SK-N-SH (cell line): Measurements from ENCODE around the gene TFRC. TPM values are rescaled to one million over a fixed set of nuclear protein-coding genes. Genes with fewer than 3 reads are reported as not detected.
"Not testable (repeated sequence)": the region's sequence is repeated elsewhere in the genome, so short reads cannot be mapped to it uniquely, and the experiment has no call there.

ENCODE experiments used
- CTCF ChIA-PET: fragments of 300-600, 350-600 bp; formaldehyde crosslinking; extraction: SDS; loops from one replicate; lab custom pipeline; 2021; lab: Yijun Ruan, JAX
- POLR2A ChIA-PET: fragments of 350-600 bp; sonication (Branson Sonifier 250); formaldehyde crosslinking; extraction: SDS; loops from one replicate; lab custom pipeline; 2020; ENCODE audit warnings: antibody characterized with exemption, inconsistent platforms; lab: Yijun Ruan, JAX
- DNase-seq: peaks from one replicate; pipeline ENCODE4 v3.0.0; 2012
- H2AFZ ChIP-seq: fragments of 200-600 bp; sonication (generic); 2 replicates; pipeline ENCODE4 v1.8.1; 2016; ENCODE audit warnings: antibody characterized with exemption, mild to moderate bottlenecking, low read depth
- H3F3A ChIP-seq: fragments of 200-600 bp; sonication (generic); replicated peaks from 2 replicates; pipeline ENCODE3; 2016; ENCODE audit warnings: antibody characterized with exemption, mild to moderate bottlenecking; ENCODE audit not compliant: insufficient read depth
- H3K27ac ChIP-seq, 2 experiments: fragments of 200-500 bp in 1 of 2; fragments of 200-600 bp in 1 of 2; sonication (Bioruptor generic) in 1 of 2; sonication (generic), shearing (Covaris generic) in 1 of 2; 2 replicates each; pipeline versions ENCODE4 v1.5.1 to v1.6.1; 2014 to 2016; ENCODE audit warnings: low read depth in 2 of 2, inconsistent platforms in 1 of 2, low read length in 1 of 2, mild to moderate bottlenecking in 1 of 2, mixed read lengths in 1 of 2
- H3K27me3 ChIP-seq: fragments of 200-600 bp; sonication (generic), shearing (Covaris generic); 2 replicates; pipeline ENCODE4 v1.6.1; 2016; ENCODE audit warnings: mixed run types; ENCODE audit not compliant: insufficient read depth
- H3K36me3 ChIP-seq, 2 experiments: fragments of 200-500 bp in 1 of 2; fragments of 200-600 bp in 1 of 2; sonication (Bioruptor generic) in 1 of 2; sonication (generic) in 1 of 2; replicated peaks in 1 of 2; 2 replicates each; pipeline versions ENCODE3 to v1.5.1; 2014 to 2016; ENCODE audit warnings: low read length in 1 of 2, mild to moderate bottlenecking in 1 of 2; ENCODE audit not compliant: insufficient read depth in 2 of 2, control insufficient read depth in 1 of 2
- H3K4me1 ChIP-seq, 2 experiments: fragments of 200-500 bp in 1 of 2; fragments of 200-600 bp in 1 of 2; sonication (Bioruptor generic) in 1 of 2; sonication (generic), shearing (Covaris generic) in 1 of 2; 2 replicates each; pipeline versions ENCODE4 v1.5.1 to v1.6.1; 2014 to 2016; ENCODE audit warnings: low read depth in 1 of 2, low read length in 1 of 2, mixed run types in 1 of 2; ENCODE audit not compliant: insufficient read depth in 2 of 2, control insufficient read depth in 1 of 2
- H3K4me2 ChIP-seq: fragments of 200-600 bp; sonication (generic), shearing (Covaris generic); 2 replicates; pipeline ENCODE4 v1.6.1; 2017; ENCODE audit warnings: mixed run types
- H3K4me3 ChIP-seq, 2 experiments: fragments of 200-500 bp in 1 of 2; fragments of 200-600 bp in 1 of 2; sonication (Bioruptor generic) in 1 of 2; sonication (generic), shearing (Covaris generic) in 1 of 2; 2 replicates each; pipeline versions ENCODE4 v1.5.1 to v1.8.1; 2014 to 2016; ENCODE audit warnings: low read depth in 2 of 2, inconsistent platforms in 1 of 2, low read length in 1 of 2, mild to moderate bottlenecking in 1 of 2, mixed read lengths in 1 of 2, moderate library complexity in 1 of 2
- H3K79me2 ChIP-seq: fragments of 200-600 bp; sonication (generic); 2 replicates; pipeline ENCODE4 v1.8.1; 2017; ENCODE audit warnings: mild to moderate bottlenecking; ENCODE audit not compliant: insufficient read depth
- H3K9ac ChIP-seq: fragments of 200-600 bp; sonication (generic); 2 replicates; pipeline ENCODE4 v1.6.1; 2017; ENCODE audit warnings: mixed run types
- H3K9me2 ChIP-seq: fragments of 200-600 bp; sonication (generic); 2 replicates; pipeline ENCODE4 v1.6.1; 2017; ENCODE audit warnings: mixed run types
- H3K9me3 ChIP-seq: fragments of 200-600 bp; sonication (generic); 2 replicates; pipeline ENCODE4 v1.6.1; 2017; ENCODE audit warnings: mixed run types, mild to moderate bottlenecking, moderate library complexity
- H4K20me1 ChIP-seq: fragments of 200-600 bp; sonication (generic); 2 replicates; pipeline ENCODE4 v1.6.1; 2017; ENCODE audit warnings: mild to moderate bottlenecking, mixed run types; ENCODE audit not compliant: insufficient read depth
- CTCF ChIP-seq: fragments of 200-600 bp; sonication (generic); IDR thresholded peaks from 2 replicates; pipeline ENCODE4 v1.6.1; 2017; ENCODE audit warnings: antibody characterized with exemption, mild to moderate bottlenecking, moderate library complexity
- EZH2phosphoT487 ChIP-seq: fragments of 200-600 bp; sonication (generic); IDR thresholded peaks from 2 replicates; pipeline ENCODE4 v1.6.1; 2017; ENCODE audit warnings: low read depth, mixed run types, mild to moderate bottlenecking, antibody characterized with exemption, moderate library complexity, borderline replicate concordance
- FOXJ3 ChIP-seq: sonication (generic); formaldehyde crosslinking; IDR thresholded peaks from 2 replicates; pipeline ENCODE4 v1.5.1; 2020; ENCODE audit warnings: mild to moderate bottlenecking, missing genetic modification reagents
- FOXM1 ChIP-seq: IDR thresholded peaks from 2 replicates; pipeline ENCODE4 v1.4.0; 2012; ENCODE audit warnings: low read depth, mild to moderate bottlenecking
- GATA2 ChIP-seq: sonication (generic); formaldehyde crosslinking; IDR thresholded peaks from 2 replicates; pipeline ENCODE4 v1.5.0; 2020; ENCODE audit warnings: mild to moderate bottlenecking, missing genetic modification reagents
- JUND ChIP-seq: IDR thresholded peaks from 2 replicates; pipeline ENCODE4 v1.4.0; 2012
- MXI1 ChIP-seq: IDR thresholded peaks from 2 replicates; pipeline ENCODE4 v1.6.1; 2012; ENCODE audit warnings: mild to moderate bottlenecking, low read depth, low read length, improper control_type of control experiment
- NFIC ChIP-seq: IDR thresholded peaks from 2 replicates; pipeline ENCODE4 v1.4.0; 2012; ENCODE audit warnings: borderline replicate concordance
- RAD21 ChIP-seq: IDR thresholded peaks from 2 replicates; pipeline ENCODE4 v1.6.1; 2012; ENCODE audit warnings: mild to moderate bottlenecking, low read length
- REST ChIP-seq: IDR thresholded peaks from 2 replicates; pipeline ENCODE4 v1.6.1; 2012; ENCODE audit warnings: mild to moderate bottlenecking, low read depth, low read length, moderate library complexity
- RFX5 ChIP-seq: IDR thresholded peaks from 2 replicates; pipeline ENCODE4 v1.6.1; 2012; ENCODE audit warnings: mild to moderate bottlenecking, improper control_type of control experiment, low read length
- RXRA ChIP-seq: IDR thresholded peaks from 2 replicates; pipeline ENCODE4 v1.4.0; 2012; ENCODE audit warnings: low read depth, mild to moderate bottlenecking, borderline replicate concordance
- SMC3 ChIP-seq: IDR thresholded peaks from 2 replicates; pipeline ENCODE4 v1.6.1; 2012; ENCODE audit warnings: low read depth, low read length, improper control_type of control experiment
- YY1 ChIP-seq: IDR thresholded peaks from 2 replicates; pipeline ENCODE4 v1.4.0; 2012; ENCODE audit warnings: low read depth, mild to moderate bottlenecking
- whole genome bisulfite sequencing: methylation state at CpG from one replicate; pipeline ENCODE4 v1.1.6; 2017; ENCODE audit warnings: low lambda C conversion rate; 5-methylcytosine and 5-hydroxymethylcytosine counted together
- polyA plus RNA-seq, 3 experiments: library from polyadenylated mRNA; depleted of rRNA; stranded (reverse); fragments of >200 nt; gene quantifications; 2 replicates each; pipeline ENCODE4 v1.2.3, GENCODE V29; 2012
- TF ChIP-seq, protein P1 (sequence below): IDR thresholded peaks from 2 replicates; pipeline ENCODE4 v1.4.0; 2012; ENCODE audit warnings: low read depth, borderline replicate concordance
- TF ChIP-seq, protein P2 (sequence below): IDR thresholded peaks from 2 replicates; pipeline ENCODE4; 2012

TFRC gene
- polyA plus RNA-seq, 1 of the 3 experiments (the other 2 are of a cell fraction): 35.0 TPM

DNA sequence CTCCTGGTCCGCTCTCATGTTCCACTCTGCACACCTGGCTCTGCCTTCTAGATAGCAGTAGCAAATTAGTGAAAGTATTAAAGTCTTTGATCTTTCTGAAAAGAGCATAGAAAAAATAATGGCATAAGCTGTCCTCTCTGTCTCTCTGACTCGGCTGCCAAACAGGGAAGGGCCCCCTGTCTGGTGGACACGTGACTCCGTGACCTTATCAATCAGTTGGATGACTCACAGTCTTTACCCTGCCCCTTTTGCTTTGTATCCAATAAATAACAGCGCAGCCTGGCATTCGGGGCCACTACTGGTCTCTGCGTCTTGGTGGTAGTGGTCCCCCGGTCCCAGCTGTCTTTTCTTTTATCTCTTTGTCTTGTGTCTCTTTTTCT is 59.4 kb downstream of the TFRC start:
- not testable (repeated sequence) for H2AFZ ChIP-seq
- CTCF ChIA-PET: interaction anchor here (1.4 kb wide), 1 partner anchor 51 kb away, joined by 3 read pairs; no protein-coding TSS in a partner anchor

GRCh38 chr3:196020373-196020772 is 61.5 kb downstream of the TFRC start:
- Histone ChIP-seq H3K9ac (no peak overlapping the region), H3K4me1 (no peaks in the 10 kb centered on the region; a peak in 1 of 4 replicates), H3K27ac (no peak overlapping the region), H3K4me3 (no peak overlapping the region), H3K9me2 (no peaks in the 10 kb centered on the region), H3K36me3 (no peaks in the 10 kb centered on the region), H3K79me2 (no peaks in the 10 kb centered on the region), H3F3A (no peaks in the 10 kb centered on the region), H3K9me3 (no peaks in the 10 kb centered on the region), H3K4me2 (no peak overlapping the region), H4K20me1 (no peaks in the 10 kb centered on the region), H3K27me3 (no peaks in the 10 kb centered on the region), H2AFZ (no peak overlapping the region)
- DNase-seq: no peak
- CTCF ChIA-PET: no interaction called here
- 69% methylated on average over 3 of the region's 3 CpGs for WGBS
- POLR2A ChIA-PET: no interaction called here
- TF ChIP-seq SMC3 (no peak), REST (no peak), FOXJ3 (CRISPR knock-in tag) (no peak), YY1 (no peak), RAD21 (no peak), RXRA (no peak), GATA2 (no peak), NFIC (no peak), CTCF (no peak), RFX5 (no peak), EZH2phosphoT487 (no peak), FOXM1 (no peak), JUND (no peak), MXI1 (no peak)
- TF ChIP-seq, protein P1, sequence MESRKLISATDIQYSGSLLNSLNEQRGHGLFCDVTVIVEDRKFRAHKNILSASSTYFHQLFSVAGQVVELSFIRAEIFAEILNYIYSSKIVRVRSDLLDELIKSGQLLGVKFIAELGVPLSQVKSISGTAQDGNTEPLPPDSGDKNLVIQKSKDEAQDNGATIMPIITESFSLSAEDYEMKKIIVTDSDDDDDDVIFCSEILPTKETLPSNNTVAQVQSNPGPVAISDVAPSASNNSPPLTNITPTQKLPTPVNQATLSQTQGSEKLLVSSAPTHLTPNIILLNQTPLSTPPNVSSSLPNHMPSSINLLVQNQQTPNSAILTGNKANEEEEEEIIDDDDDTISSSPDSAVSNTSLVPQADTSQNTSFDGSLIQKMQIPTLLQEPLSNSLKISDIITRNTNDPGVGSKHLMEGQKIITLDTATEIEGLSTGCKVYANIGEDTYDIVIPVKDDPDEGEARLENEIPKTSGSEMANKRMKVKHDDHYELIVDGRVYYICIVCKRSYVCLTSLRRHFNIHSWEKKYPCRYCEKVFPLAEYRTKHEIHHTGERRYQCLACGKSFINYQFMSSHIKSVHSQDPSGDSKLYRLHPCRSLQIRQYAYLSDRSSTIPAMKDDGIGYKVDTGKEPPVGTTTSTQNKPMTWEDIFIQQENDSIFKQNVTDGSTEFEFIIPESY: no peak
- TF ChIP-seq, protein P2, sequence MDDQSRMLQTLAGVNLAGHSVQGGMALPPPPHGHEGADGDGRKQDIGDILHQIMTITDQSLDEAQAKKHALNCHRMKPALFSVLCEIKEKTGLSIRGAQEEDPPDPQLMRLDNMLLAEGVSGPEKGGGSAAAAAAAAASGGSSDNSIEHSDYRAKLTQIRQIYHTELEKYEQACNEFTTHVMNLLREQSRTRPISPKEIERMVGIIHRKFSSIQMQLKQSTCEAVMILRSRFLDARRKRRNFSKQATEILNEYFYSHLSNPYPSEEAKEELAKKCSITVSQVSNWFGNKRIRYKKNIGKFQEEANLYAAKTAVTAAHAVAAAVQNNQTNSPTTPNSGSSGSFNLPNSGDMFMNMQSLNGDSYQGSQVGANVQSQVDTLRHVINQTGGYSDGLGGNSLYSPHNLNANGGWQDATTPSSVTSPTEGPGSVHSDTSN: no peak

More for the DNA sequence above, 59.4 kb downstream of the TFRC start:
- H3F3A ChIP-seq, H3K4me2 ChIP-seq, H3K27ac ChIP-seq, H3K9me2 ChIP-seq, H3K9me3 ChIP-seq, H3K4me3 ChIP-seq, H3K9ac ChIP-seq, DNase-seq, H3K36me3 ChIP-seq, H4K20me1 ChIP-seq, H3K4me1 ChIP-seq, POLR2A ChIA-PET, H3K27me3 ChIP-seq, H3K79me2 ChIP-seq: not testable (repeated sequence)
- WGBS: 85% methylated on average over 8 of the region's 8 CpGs
